Cardiac septum (tissue), 1 donor: ENCODE data around the gene ZDHHC8. TPM values are rescaled to one million over a fixed set of nuclear protein-coding genes. Genes with fewer than 3 reads are reported as not detected.

ENCODE experiments used
- DNase-seq: peaks from one replicate; pipeline ENCODE4 v3.0.0-alpha.2; 2020; ENCODE audit warnings: low spot score
- intact Hi-C: fragments of 100-400 bp; cut with DNase I; formaldehyde crosslinking; loops from one replicate; pipeline ENCODE4 v1.14.0; 2022
- total RNA-seq: library from RNA; stranded (reverse); fragmentation: NEBNext Ultra II Directional; extraction: Animal tissue kit (Norgen Biotek cat#: 25700); gene quantifications from one replicate; pipeline ENCODE4 v1.2.1, GENCODE V29; 2021
- donor health status: DM: no; HTN: no; CAD: no.

Gene ZDHHC8
- total RNA-seq, 1 donor from 2014 or later = 43.4 TPM

DNA sequence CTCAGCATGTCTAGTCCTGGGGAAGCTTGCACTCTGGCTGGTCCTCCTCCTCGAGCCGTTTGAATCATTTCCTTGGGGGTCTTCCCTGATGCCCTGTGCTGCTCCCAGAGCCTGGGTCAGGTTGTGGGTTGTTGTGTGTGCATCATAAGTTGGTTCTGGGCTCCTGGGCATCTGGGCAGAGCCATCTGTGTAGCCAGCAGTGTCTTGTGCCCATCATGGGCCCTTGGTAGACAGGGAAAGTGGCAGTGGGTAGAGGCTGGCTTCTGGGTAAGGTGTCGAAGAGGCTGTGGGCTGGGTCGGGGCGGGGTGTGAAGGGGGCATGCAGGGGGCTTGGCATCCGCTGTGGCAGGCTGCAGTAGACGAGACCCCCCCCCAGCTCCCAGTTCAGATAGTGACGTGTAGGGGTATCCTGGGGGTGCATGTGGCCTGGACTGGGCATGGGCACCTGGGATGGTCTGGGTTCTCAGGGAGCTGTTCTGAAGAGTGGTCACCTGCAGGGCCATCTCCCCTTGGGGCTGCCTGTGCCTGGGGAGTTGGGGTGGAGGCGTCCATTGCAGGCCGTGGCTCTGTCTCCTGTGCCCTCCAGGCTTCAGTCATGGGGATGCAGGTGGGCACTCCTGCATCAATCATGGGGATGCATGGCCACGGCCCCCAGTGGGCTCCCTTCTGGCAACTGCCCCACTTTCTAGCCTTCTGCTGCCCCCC is 7.4 kb upstream of the ZDHHC8 start:
- DNase-seq = no peak
- intact Hi-C loops = no loop called here

DNA sequence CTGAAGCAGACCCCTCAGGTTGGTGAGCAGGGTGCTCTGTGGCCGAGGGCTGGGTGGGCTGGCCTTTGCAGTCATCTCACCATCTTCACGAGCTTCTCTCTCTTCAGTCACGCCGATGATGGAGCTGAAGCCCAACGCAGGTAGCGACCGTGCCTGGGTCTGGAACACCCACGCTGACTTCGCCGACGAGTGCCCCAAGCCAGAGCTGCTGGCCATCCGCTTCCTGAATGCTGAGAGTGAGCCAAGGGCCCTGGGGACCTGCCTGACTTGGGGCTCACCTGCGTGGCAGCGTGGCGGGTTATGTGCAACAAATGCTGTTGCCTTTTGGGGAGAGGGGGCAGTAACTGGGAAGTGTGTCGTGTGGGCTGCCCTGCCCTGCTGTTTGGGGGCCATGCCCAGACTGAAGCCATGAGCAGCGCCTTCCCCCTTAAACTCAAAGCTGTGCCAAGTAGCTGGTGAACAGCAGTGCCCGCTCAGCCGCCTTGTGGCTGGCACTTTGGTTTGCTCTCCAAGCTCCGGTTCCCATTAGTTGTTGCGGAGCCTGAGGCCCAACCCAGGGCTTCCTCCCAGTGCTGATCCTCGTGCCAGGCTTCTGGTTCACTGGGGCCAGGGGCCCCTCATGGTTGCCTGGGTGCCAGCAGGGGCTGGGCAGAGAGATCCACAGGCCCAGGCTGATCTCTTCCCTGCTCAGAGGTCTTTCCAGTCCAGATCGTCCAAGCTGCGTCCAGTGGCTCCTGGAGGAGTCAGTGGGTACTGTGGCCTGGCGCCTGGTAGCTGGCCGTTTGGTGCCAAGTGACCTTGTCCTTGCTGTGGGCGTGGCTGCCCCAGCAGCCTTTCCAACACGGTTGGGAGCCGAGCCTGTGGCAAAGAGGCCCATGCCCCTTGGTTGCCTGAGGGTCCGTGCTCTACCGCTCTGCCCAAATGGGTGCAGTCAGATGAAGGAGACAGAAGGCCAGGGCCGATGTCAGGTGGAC is 6.1 kb upstream of the ZDHHC8 start:
- intact Hi-C loops = no loop called here
- DNase-seq = no peak

DNA sequence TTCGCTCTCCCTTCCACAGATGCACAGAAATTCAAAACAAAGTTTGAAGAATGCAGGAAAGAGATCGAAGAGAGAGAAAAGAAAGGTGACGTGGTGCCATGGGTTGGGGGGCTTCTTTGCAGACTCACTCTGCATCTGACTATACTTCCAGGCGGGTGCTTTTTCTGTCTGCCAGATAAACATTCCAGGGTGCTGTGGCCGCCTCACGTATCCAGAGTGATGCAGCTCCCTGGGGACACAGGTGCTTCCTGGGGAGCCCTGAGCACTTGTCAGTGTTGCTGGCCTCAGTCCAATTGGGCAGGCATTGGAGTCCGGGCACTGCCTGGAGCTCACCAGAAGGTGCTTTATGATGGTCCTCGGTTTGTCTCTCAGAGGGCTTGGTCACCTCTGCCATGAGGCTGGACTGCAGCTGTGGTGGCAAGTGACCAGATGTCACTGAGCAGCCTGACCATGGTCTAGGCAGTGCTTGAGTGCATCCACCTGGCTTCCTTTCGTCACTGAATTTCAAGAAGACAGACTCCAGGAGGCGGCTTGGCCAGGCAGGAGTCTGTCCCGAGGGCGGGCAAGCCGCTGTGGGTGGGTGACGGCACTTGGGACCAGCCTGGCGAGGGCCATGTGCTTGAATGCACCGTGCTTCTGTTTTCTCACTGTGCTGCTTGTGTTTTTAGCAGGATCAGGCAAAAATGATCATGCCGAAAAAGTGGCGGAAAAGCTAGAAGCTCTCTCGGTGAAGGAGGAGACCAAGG is 5.1 kb upstream of the ZDHHC8 start:
- intact Hi-C loops = no loop called here
- DNase-seq = no peak

- DNase-seq = no peak
- intact Hi-C loops = no loop called here
Observed at GRCh38 chr22:20127318-20127868, 4.2 kb upstream of the ZDHHC8 start.

- no peak for DNase-seq
- intact Hi-C loops = no loop called here
Observed at GRCh38 chr22:20127869-20128618, 3.6 kb upstream of the ZDHHC8 start.

DNA sequence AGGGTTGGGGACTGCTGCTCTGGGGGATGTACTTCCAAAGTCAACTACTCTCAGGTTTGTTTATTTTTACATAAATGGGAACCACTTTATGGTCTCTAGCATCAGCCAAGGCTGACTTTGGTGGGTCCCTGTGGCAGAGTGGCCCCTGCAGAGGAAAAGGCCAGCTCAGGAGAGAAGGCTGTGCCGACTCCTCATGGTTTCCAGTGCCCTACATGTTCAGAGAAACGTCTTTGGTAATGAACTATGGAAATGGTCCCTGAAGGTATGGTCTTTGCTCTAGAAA is 3.0 kb upstream of the ZDHHC8 start:
- intact Hi-C loops = no loop called here
- no peak for DNase-seq

DNA sequence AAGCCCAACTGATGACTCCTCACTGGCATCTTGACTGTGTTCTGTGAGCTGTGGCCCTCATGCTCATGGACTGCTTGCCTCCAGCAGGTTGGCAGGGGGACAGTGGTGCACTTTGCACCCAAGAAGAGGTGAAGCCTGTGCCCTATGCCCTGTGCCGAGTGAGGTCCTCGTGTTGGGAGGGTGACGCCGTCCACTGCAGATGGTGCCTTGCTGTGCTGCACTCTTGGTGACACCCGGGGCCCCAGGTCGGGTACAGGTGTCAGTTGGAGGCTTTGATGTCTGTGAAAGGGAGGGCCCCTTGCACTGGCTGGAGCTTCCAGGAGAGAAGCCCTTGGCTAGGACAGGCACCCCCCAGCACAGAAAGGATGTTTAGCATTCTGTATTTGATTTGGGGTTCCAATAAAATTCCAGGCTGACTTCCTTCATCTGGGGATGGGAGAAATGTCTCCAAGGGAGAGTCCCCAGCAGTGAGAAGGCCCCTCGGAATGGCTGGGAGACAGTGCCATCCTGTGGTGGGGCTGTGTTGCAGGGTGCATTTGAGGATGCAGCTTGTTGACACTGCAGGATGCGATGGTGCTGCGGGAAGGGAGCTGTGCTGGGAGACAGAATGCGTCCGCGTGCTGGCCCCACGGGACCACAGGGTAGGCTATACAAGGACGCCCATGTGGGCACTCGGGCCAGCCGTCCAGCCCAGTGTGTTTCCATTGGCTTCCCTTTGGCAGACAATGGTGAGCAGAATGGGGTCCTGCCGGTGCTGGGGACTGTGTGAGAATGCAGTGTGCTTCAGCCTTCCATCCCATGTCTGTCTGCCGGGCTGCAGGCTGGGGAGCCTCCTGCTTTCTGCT is 2.5 kb upstream of the ZDHHC8 start:
- intact Hi-C loops = no loop called here
- no peak for DNase-seq

- intact Hi-C loops = loop anchor here (2.0 kb wide), 1 partner anchor 113 kb away; the partner anchor contains the start of gene ARVCF
- no peak for DNase-seq
Observed at GRCh38 chr22:20129747-20130014, 1.9 kb upstream of the ZDHHC8 start.

- no peak for DNase-seq
- intact Hi-C loops = loop anchor here (2.0 kb wide), 1 partner anchor 114 kb away; the partner anchor contains the start of gene ARVCF
Observed at GRCh38 chr22:20130319-20130718, 1.3 kb upstream of the ZDHHC8 start.

DNA sequence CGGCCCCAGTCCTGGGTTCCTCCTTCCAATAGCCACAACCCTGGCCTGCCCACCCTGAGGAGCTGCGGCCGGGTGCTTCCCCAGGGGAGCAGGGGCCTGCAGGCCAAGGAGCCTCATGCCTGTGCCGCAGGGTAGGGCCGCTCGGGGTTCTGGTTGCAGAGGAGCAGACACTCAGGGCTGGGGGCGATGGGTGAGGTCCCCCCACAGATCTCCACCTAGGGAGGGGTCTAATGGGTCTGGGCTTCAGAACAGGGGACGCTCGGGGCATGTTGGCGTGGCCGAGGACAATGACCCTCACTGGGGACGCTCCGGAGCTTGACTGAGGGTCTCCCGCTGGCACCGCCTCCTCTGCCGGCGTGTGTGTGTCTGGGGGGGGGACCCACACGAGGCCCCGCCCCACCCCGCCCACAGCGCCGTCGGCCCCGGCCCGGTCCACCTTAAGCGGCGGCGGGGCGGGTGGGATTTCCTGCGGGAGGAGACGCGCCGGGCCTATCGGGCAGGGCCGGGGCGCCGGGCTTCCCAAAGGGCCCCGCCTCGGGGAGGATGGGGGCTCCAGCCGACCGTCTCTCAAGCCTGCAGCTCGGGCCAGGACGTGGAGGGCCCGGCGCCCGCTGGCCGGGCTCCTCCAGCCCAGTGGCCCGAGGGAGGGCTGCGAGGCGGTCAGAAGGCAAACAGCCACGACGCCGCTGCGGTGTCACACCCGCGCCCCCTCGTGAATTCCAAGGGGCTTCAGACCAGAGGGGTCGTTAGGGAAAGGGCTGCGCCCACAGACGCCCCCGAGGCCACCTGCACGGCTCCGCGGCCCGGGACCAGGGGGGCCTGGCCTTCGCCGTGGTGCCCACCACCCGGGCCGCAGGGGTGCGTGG is 640 bp upstream of the ZDHHC8 start:
- intact Hi-C loops = loop anchor here (2.0 kb wide), 1 partner anchor 114 kb away; the partner anchor contains the start of gene ARVCF
- peak; percentile 91 for DNase-seq

GRCh38 chr22:20131859-20132685 is 468 bp downstream of the ZDHHC8 start:
- intact Hi-C loops = loop anchor here (2.0 kb wide), 1 partner anchor 115 kb away; the partner anchor contains the start of gene ARVCF
- no peak for DNase-seq

DNA sequence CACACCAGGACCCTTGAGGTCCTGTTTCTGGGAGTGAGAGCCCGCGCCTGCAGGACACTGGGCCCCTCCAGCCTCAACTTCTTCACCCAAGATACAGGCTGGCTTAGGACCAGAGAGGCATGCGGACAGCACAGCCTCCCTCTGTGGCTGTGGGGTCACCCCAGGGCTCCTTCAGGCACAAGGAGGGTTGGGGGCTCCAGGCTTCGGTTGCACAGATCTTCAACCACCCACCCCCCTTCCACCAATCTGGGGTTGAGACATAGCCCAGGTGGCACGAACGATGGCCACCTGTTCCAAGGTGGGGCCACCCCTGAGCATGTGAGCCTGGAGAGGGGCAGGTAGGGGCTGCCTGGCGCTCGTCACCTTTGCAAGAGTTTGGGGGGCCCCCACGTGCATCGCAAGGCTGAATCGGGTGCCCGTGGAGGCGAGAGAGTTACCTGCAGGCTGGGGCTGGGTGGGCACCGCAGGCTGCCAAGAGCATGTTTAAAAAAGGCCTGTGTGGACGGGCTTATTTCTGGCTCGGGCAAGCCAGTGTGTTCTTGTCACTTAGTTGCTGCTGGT is 1.2 kb downstream of the ZDHHC8 start:
- DNase-seq = no peak
- intact Hi-C loops = no loop called here

GRCh38 chr22:20133930-20134549 is 2.4 kb downstream of the ZDHHC8 start:
- intact Hi-C loops = no loop called here
- no peak for DNase-seq

DNA sequence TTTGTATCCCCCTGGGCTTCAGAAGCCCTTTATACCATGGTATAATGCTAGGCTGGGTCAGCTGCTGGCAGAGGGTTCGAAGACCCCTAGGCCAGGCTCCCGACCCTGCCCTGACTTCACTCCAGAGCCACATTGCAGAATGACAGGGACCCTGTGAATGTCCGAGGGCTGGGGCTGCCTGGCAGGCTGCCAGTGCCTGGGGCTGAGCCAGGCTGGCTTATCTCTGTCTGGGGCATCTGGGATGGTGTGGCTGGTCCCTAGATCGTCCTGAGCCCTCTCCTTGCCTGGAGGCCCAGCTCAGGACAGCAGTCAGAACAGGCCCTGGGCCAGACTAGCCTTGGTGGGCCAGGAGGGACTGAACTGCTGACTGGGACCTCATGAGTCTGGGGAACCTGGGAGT is 3.7 kb downstream of the ZDHHC8 start:
- DNase-seq = no peak
- intact Hi-C loops = no loop called here

DNA sequence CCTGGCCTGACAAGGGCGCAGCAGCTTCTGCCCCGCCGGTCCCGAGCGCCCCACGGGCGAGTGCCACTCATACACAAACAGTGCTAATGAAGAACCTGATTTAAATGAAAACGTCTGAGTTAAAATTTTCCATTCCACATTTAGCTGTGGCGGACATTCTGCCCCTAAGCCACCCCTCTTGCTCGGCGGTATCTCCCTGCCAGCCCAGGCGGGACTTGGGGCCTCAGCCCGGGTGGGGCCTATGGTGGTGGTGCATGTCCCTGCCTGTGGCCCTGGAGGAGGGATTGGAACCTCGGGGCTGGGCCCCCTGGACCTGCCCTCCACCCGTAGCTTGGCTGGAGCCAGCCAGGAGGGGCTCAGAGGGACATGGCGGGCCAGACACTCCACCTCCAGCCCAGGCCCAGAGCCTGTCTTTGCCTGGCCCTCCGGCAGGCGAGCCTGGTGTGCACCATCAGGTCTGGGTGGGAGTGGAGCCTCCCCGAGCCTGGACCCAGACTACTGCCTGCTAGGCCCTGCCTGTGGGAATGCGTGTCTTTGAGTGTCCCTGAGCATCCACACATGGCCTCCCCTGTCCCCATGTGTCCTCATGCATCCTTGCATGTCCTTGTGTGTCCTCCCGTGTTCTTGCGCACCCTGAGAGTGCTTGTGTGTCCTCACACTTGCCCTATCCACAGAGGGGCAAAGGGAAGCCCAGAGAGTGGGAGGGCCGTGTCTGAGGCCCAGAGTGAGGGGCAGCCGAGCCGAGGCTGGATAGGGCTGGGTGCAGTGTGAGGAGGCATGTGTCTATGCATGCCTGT is 4.4 kb downstream of the ZDHHC8 start:
- intact Hi-C loops = no loop called here
- DNase-seq = no peak
